GM12891 (cell line): ENCODE measurements around the gene ETNK2.

Experiments
- POLR2A ChIP-seq: IDR thresholded peaks from 2 replicates; pipeline ENCODE4 v1.6.1; 2011; ENCODE audit warnings: low read depth, low read length, control low read depth
- POLR2AphosphoS5 ChIP-seq: IDR thresholded peaks from 2 replicates; pipeline ENCODE4 v1.6.1; 2011; ENCODE audit warnings: low read depth, low read length, control low read depth
- POU2F2 ChIP-seq: IDR thresholded peaks from 2 replicates; pipeline ENCODE4 v1.6.1; 2011; ENCODE audit warnings: low read depth, mild to moderate bottlenecking, control low read depth, low read length, moderate library complexity

GRCh38 chr1:204192589-204193352, 40.9 kb upstream of the ETNK2 start:
- TF ChIP-seq POLR2A (no peak), POLR2AphosphoS5 (no peak), POU2F2 (no peak)
